ENCODE data around the gene PKD1L1. TPM values are rescaled to one million over a fixed set of nuclear protein-coding genes. Genes with fewer than 3 reads are reported as not detected.
"Not testable (repeated sequence)": the region's sequence is repeated elsewhere in the genome, so short reads cannot be mapped to it uniquely, and the experiment has no call there.

Gene PKD1L1
- total RNA-seq, 1 donor from 2014 or later: 0.59 TPM

DNA sequence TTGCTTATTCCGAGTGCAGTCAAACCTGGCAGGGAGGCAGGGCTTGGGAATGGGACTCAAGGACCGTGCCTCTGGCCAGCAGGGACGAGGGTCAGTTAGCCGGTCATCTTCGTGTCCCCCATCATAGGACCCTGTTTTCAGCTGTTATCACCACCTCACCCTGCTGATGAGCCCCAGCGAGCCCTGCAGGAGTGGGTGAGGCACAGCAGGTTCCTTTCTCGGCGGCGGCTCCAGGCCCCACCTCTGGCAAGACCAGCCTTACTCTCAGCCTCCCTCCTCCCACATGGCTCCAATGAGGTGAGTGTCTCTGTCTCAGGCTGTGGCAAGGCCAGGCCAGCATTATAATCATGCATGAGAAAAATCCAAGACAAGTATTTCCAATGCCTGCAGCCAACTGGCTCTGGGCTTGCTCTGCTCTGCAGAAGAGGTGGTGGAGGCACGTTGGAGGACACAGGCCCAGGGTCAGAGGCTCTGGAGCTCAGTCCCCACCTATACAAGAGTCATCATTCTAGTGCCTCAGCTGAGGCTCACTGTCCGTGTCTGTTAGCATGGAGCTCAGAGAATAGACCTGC is 15.7 kb downstream of the PKD1L1 start:
- no peak for ATAC-seq
- Histone ChIP-seq H3K9me3 (no peaks in the 10 kb centered on the region), H3K36me3 (no peaks in the 10 kb centered on the region), H3K4me3 (no peak overlapping the region), H3K4me1 (no peaks in the 10 kb centered on the region), H3K27me3 (ENCODE audit: low read depth) (no peaks in the 10 kb centered on the region), H3K27ac (no peak overlapping the region)
- DNase-seq: no peak
- no peak for TF ChIP-seq CTCF (IDR thresholded peaks at IDR 0.05)
- intact Hi-C loops (cut with DNase I): no loop called here

- Histone ChIP-seq H3K27me3 (ENCODE audit: low read depth) (no peaks in the 10 kb centered on the region), H3K4me1 (no peaks in the 10 kb centered on the region), H3K9me3 (no peaks in the 10 kb centered on the region), H3K4me3 (no peak overlapping the region), H3K27ac (no peak overlapping the region), H3K36me3 (no peaks in the 10 kb centered on the region)
- intact Hi-C loops (cut with DNase I): no loop called here
- TF ChIP-seq CTCF (IDR thresholded peaks at IDR 0.05): no peak
- no peak for ATAC-seq
- DNase-seq: no peak
Observed at GRCh38 chr7:47932016-47932415, 16.2 kb downstream of the PKD1L1 start.

- DNase-seq: no peak
- Histone ChIP-seq H3K9me3 (no peaks in the 10 kb centered on the region), H3K27me3 (ENCODE audit: low read depth) (no peaks in the 10 kb centered on the region), H3K4me1 (no peaks in the 10 kb centered on the region), H3K4me3 (no peak overlapping the region), H3K27ac (no peak overlapping the region), H3K36me3 (no peaks in the 10 kb centered on the region)
- TF ChIP-seq CTCF (IDR thresholded peaks at IDR 0.05): no peak
- ATAC-seq: no peak
- intact Hi-C loops (cut with DNase I): no loop called here
Observed at GRCh38 chr7:47931005-47932004, 17.0 kb downstream of the PKD1L1 start.

DNA sequence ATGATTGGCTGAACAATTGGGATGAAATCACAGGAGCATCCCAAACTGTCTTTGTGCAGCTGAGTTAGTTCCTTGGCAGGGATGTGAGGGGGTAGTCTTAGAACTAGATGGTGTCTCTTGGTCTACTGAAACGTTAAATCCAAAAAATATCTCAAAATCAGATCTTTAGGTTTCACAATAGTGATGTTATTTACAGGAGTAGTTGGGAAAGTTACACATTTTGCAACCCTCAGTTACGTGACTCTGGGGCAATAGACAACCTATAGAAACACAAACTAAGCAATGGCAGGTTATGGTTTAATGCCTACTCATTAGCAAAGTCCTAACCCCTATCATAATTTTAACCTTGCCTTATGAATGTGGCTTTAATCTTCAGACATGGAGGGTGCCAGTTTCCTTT is 24.0 kb downstream of the PKD1L1 start:
- Histone ChIP-seq H3K27me3 (ENCODE audit: low read depth) (no peaks in the 10 kb centered on the region), H3K9me3 (no peaks in the 10 kb centered on the region), H3K27ac (no peak overlapping the region), H3K36me3 (no peaks in the 10 kb centered on the region), H3K4me1 (no peaks in the 10 kb centered on the region), H3K4me3 (no peak overlapping the region)
- TF ChIP-seq CTCF (IDR thresholded peaks at IDR 0.05): no peak
- DNase-seq (no peak), ATAC-seq (no peak)
- intact Hi-C loops (cut with DNase I): no loop called here

GRCh38 chr7:47923081-47923875 is 25.0 kb downstream of the PKD1L1 start:
- H3K27ac ChIP-seq; H3K27me3 ChIP-seq (ENCODE audit: low read depth); H3K4me1 ChIP-seq; intact Hi-C loops (cut with DNase I); H3K36me3 ChIP-seq; DNase-seq; H3K4me3 ChIP-seq; H3K9me3 ChIP-seq; ATAC-seq: not testable (repeated sequence)

- H3K36me3 ChIP-seq; intact Hi-C loops (cut with DNase I); H3K9me3 ChIP-seq; ATAC-seq; DNase-seq; H3K4me3 ChIP-seq; H3K4me1 ChIP-seq; H3K27ac ChIP-seq; H3K27me3 ChIP-seq (ENCODE audit: low read depth): not testable (repeated sequence)
Observed at GRCh38 chr7:47916514-47916913, 31.8 kb downstream of the PKD1L1 start.

All from lower lobe of right lung (tissue), 2 donors.